GM18867 (cell line): ENCODE data around the gene SETX.
"Not testable (repeated sequence)": the region's sequence is repeated elsewhere in the genome, so short reads cannot be mapped to it uniquely, and the experiment has no call there.

Source experiments
- ATAC-seq: cut with Tn5 transposase; IDR thresholded peaks from one replicate; pipeline ENCODE4 v1.9.1; 2021; ENCODE audit warnings: mild to moderate bottlenecking, moderate library complexity; ENCODE audit not compliant: unreplicated experiment

SETX gene

DNA sequence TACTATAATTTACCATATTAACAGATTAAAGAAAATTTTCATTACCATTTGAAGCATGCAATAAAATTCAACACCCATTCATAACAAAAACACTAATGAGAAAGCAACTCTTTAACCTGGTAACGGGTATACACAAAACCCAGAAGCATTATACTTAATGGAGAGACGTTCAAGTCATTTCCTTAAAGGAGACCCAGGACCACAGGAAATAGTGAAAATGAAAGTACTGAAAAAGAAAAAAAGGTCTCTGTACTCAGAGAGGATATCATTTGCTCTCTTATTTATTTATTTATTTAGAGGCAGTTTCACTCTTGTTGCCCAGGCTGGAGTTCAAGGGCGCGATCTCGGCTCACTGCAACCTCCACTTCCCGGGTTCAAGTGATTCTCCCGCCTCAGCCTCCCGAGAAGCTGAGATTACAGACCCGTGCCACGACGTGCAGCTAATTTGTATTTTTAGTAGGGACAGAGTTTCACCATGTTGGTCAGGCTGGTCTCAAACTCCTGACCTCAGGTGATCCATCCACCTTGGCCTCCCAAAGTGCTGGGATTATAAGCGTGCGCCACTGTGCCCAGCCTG is 61.6 kb downstream of the SETX start:
- no peak for ATAC-seq

GRCh38 chr9:132288966-132289365 is 65.8 kb downstream of the SETX start:
- no peak for ATAC-seq

- no peak for ATAC-seq
Observed at GRCh38 chr9:132288361-132288760, 66.4 kb downstream of the SETX start.

- no peak for ATAC-seq
Observed at GRCh38 chr9:132287256-132287760, 67.5 kb downstream of the SETX start.

DNA sequence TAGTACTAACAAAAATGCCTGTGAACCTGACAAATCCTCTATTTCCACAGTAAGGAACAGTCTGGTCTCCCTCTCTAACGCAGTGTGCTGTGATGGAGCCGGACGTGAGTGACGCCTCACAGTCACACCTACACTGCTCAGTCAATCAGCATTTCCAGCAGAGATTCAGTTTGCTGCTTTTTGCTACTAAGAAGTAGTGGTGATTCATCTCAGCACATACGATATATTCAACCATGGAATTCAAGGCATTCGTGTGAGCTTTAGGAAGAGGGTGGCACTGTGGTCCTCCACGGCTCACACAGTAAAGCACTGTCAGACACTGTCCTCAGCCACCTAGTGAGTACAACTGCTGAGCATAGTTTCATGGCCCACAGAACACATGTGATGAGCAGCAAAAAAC is 70.9 kb downstream of the SETX start:
- no peak for ATAC-seq

DNA sequence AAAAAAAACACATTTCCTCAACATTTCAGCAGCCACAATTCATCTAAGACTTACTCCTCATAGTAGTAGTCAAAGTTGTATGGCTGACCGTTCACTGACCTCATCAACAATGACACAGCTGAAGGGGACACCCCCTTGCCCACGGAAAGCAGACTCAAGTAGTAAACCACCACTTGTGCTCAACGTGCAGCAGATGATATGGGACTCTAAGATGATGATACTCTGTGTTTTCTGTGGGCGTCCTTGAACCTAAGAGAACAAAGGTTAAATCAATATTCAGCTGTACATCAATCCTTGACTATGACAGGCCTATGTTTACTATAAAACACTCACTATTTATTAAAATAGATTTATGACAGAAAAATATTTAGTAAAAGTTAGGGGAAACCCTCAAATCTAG is 71.6 kb downstream of the SETX start:
- no peak for ATAC-seq

DNA sequence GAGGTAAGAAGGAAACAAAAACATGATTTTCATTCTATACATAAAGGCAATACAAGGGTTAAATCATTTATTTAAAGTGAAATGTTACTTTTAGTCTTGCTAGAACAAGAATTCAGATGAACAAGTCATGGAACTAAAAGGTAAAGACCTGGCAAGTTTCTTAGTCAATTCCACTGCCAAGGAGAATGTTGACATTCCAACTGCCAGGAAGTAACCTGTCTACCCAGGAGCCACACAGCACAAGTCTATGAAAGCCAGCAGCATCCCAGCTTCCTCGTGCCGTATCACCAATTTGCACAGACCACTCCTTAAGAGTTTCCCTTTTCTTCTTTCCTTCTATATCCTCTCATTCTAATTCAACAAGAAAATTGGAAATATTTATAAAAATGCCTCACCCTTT is 79.9 kb downstream of the SETX start:
- no peak for ATAC-seq

- not testable (repeated sequence) for ATAC-seq
Observed at GRCh38 chr9:132269704-132270516, 84.9 kb downstream of the SETX start.

DNA sequence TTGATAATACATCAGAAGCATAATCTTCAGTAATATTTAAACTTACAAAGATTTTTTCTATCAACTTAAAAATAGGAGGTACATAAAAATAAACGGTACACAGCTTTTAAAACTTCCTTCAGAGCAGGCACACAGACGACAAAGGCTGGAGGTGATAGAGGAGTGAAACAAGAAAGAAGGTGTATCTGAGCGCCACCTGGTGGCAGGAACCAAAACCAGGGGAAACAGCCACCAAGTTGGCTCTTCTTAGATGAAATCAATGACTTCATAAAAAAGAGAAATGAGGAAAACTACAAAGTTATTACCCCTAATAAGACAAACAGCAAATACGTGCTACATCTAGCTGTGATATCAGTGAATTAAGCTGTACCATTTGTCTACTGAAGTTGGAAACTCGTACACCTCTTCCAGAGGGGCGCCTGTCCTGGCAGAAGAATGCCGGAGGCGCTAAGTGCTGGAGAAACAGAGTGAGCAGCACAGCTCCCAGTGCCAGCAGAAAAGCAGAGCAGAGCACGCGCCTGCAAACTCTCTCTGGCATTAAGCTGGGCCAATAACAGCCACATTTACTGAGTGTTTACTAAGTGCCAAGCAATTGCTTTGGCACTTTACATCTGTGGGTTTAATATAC is 85.9 kb downstream of the SETX start:
- ATAC-seq = no peak

DNA sequence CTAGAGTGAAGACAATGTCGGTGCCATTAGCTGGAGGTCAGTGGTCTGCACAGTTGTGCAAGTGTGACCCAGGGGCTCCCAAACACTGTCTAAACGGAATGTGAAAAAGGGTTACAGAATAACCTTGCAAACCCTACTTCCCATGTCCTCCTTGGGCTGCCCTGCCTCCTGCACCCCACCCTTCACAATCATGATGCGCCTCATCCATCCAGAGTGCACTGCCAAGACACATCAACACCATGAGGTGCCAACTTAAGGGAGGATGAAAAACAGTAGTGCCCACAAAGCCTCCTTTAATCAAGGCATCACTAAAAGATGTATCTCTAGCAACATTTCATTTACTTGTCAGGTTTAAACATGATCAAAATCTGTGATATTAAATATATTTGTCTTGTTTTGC is 87.1 kb downstream of the SETX start:
- no peak for ATAC-seq

DNA sequence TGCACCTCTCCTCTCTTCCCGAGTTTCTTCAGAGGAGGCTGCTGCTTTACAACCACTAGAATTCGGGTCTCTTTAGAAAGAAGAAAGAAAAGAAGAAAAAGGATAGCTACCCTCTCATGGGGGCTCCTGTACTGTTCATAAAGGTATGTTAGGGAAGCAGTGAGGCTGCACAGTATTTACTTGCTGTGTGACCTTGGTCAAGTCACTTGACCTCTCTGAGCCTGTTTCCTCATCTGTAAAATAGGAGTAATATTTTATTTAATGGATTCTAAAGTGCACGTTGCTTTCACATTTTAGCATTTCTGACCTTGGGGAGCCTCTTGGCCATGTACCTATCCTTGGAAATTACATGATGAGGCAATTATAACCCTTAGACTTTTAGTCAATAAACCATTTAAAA is 88.8 kb downstream of the SETX start:
- ATAC-seq = no peak

GRCh38 chr9:132260846-132261245 is 93.9 kb downstream of the SETX start:
- ATAC-seq = no peak

DNA sequence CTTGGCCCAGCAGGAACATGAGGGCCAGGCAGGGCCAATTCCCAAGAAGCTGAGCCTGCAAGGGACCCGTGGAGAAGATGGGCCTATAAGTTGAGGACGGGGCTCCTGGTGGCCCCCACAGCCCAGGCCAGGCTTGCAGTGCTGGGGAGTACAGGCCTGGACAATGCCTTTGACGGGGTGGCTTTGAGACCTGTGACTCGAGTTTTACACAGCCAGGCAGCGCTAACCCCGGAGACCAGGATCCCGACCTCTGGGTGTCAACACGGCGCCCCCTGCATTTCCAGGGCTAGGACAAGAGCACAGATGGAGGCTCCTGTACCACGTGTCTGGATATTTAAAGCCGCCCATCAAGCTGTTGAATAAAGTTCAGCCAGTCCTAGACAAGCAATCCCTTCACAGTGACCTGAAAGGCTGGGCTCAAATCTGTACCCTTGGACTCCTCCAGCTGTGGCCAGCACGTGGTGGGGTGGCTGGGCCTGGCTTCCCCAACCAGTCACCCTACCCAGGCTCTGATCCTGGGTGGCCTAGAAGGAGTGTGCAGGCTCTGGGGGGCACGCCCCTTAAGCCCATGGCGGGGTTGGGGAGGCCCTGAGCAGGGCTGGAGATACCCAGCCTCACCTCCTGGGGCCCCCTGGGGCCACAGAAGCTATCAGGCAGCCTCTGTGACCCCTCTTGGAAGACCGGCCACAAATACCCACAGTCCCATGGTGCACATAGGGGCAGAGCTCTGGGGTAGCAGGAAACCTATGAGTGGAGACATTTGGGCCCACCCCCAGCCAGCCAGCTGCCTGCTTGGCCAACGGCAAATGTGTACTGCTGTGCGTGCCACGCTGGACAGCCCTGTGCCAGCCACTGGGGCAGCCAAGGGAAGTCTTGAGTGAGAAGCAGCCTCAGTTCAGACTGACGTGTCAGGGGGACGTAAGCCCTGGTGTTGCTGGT is 104.2 kb downstream of the SETX start:
- no peak for ATAC-seq

- ATAC-seq = no peak
Observed at GRCh38 chr9:132249690-132250089, 105.1 kb downstream of the SETX start.

- ATAC-seq = no peak
Observed at GRCh38 chr9:132249123-132249522, 105.7 kb downstream of the SETX start.

DNA sequence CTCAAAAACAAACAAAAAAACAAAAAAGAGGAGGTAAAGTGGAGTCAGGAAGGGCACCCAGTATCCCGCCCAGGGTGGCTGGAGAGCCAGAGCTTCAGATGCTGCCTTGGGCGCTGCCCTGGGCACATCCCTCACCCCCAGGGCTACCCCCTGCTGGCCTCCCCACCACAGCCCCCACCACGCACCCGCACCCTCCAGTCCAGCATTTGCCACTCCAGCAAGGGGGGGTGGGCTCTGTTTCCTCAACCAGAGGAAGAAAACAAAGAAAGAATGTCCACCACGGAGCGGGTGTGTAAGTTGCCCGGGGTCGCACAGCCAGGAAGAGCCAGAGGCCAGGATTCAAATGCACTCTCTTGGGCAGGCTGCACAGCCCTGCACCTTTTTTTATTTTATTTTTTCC is 106.8 kb downstream of the SETX start:
- ATAC-seq = no peak

DNA sequence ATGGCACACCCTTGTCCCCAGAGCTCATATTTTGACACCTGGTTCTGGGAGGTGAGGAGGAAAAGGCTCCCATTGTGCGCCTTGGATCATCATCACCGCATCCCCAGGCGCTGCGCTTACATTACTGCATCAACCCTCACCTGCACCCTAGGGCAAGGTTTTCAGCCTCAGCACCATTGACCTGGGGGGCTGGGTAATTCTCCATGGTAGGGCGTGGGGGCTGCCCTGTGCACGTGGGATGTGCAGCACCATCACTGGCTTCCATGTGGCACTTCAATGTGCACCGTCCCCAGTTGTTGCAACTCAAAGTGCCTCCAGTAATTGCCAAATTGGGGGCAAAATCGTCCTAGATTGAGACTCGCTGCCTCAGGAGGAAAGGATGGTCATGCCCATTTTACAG is 109.3 kb downstream of the SETX start:
- ATAC-seq = no peak

GRCh38 chr9:132244582-132245455 is 110.0 kb downstream of the SETX start:
- no peak for ATAC-seq

DNA sequence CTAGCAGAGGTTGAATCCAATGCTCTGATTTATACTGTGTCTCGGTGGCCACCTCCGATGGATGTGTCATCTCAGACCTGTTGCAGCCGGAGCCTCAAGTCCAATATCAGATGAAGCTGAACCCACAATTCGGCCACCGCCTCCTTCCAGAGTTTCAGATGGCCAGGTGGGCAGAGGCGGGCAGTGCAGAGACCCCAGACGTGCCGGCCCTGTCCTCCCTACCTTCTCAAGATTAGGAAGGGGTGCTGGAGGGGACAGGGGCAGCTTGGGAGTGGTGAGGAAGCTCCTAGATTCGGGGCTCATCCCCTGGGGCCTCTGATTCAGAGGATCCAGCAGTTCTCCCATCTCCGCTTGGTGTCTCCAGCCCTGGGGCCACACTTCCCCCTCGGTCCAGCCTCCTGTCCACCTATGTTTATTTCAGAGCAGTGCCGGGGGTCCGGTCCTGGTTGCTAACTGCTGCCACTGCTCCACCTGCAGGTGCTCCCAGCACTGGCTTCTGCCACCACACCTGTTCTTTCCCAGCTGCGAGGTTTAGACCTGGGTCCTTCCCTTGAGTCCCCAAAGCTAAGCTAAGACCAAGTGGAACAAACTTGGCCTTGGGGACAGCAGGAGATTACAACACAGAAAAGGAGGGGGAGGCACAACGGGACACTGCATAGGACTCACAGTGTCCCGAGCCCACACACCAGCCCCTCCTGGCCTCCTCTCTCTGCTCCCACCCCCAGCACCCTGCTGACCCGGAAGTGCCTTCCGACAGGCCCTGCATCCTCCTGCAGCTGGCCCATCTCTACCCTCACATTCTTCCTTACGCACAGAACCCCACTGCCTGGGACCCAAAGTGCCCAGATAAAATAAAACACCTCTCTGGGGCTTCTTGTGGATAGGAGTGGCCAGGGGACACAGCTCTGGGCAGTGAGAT is 111.4 kb downstream of the SETX start:
- ATAC-seq = no peak
